AML-193 (cell line): Measurements from ENCODE around the gene GRXCR2.

Source experiments
- DNase-seq, 2 experiments: peaks; one replicate each; lab custom pipeline; 2025; lab: John Stamatoyannopoulos, UW

Gene GRXCR2

DNA sequence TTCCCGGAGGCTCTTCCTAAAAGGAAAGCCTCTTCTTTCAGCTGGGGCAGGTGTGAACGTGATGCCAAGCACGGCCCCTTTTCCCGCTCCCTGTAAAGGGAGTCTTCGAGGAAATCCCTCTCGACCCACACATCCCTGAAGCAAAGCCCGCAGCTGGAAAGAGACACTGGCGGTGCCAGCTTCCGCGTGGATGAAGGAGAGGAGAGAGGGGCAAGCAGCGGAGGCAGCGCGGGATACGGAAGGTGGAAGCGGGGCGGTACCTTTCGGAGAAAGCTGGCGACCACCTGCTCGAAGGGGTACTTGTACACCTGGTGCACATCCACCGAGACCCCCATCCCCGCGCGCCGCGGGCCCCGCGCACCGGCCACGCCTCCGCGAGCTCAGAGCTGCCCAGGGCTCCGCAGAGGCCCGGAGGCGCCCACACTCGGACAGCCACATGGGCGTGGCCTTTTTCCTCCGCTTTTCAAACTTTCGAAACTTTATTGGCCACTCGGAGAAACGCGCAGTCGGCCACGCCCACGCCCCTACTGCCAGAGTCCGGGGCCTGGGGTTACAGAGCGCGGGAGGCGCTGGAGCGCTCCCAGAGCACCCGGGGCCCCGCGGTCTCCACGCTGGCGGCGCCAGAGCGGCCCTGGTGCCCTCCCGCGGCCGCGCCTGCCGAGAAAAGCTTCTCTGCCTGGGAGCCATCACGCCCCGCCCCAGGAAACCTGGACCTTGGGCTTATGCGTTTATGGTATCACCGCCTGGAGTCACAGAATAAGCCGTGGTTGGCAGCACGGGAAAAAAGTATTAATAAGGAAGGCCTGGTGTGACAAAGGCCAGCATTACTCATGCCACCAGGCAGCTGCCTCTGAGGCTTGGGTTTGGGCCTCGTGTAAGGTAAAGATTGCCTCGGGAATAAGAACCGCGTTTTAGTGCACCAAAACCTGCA lies 37.6 kb downstream of the GRXCR2 start, which contains the start of gene PRELID2:
Gene PRELID2 (minus strand): TSS at position 426 of the 931 bp plus-strand sequence. CDS start 91 bp downstream, at position 335.
- DNase-seq = peak; percentile 88 to 90

DNA sequence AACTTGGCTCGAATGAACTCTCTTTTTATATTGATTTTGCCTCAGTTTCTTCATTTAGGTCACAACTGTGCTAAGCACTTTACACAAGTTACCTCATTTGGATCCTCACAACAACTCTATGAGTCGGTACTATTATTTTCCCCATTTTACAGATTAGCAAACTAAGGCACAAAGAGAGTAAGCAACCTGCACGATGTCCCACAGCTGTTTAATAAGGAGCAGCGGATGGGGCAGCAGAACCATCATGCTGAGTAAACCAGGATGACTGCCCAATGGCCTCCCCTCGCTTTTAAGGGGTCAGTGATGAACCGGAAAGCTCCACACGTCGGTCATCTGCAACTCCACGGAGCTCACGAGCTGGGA lies 38.3 kb downstream of the GRXCR2 start:
- DNase-seq = no peak

DNA sequence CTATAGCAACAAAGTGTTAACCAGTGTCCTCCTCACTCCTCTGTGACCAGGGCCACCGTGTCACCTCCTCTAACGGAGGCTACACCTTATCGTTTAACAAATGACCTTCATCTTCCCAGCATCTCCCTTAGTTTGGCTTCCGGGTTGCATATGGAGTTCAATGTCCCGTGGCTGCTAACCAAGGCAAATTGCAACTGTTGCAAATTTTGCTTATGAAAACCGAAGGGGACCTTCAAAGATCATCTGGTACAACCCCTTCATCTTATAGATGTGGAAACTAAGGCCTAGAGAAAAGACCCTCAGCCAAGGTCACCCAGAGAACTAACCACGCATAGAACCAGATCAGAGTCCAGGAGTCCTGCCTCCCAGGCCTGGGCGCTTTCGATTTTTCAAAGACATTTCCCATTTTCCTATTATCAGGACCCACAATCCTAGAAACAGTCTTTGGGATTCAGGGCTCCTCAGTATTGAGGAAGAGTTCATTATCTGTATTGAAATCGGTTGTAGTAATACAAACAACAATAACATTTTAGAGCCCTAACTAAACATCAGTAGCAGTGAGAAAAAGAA lies 39.1 kb downstream of the GRXCR2 start:
- DNase-seq = no peak

DNA sequence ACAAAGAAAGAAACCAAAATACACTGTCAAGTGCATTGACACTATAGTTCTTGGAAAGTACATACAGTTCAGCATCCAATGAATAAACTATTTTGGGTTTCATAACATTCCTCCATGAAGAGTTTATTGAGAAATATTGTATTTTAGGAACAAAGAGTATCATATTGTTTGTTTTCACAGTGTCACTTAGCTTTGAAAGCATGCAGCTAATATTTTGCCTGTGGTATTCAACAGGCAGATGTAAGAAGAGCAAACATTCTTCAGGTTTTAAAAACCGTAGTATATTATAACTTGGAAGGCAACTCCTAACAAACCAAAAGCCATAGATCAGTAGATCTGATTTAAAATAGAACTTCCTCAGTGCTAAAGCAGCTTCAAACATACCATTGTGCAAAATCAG lies 42.2 kb downstream of the GRXCR2 start:
- DNase-seq = no peak

DNA sequence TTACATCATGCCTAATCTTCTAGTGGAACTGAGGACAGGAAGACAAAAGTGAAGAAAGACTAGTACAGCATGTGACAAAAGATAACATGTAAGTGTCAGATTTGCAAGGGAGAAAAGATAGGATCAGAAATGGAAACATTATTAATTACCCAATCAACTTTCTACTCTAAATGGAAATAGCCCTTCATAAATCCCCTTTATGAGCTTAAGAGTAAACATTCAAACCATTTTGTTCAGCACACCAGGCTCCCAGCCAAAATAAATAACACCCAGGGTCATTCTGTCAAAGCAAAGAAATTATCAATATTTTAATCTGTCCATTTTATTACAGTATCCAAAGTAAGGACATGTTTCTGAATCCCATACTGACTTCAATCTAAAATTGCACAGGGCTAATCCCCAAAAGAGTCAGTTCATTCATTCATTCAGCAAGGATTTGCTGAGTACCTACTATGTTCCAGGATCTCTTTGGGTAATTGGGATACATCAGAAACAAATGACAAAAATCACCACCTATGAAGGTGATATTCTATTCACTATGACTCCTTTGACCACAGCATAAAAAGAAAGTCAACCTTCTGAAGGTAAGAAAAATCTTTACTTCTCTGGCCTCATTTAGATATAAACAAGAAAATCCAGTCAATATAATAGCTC lies 43.0 kb downstream of the GRXCR2 start:
- DNase-seq = no peak

DNA sequence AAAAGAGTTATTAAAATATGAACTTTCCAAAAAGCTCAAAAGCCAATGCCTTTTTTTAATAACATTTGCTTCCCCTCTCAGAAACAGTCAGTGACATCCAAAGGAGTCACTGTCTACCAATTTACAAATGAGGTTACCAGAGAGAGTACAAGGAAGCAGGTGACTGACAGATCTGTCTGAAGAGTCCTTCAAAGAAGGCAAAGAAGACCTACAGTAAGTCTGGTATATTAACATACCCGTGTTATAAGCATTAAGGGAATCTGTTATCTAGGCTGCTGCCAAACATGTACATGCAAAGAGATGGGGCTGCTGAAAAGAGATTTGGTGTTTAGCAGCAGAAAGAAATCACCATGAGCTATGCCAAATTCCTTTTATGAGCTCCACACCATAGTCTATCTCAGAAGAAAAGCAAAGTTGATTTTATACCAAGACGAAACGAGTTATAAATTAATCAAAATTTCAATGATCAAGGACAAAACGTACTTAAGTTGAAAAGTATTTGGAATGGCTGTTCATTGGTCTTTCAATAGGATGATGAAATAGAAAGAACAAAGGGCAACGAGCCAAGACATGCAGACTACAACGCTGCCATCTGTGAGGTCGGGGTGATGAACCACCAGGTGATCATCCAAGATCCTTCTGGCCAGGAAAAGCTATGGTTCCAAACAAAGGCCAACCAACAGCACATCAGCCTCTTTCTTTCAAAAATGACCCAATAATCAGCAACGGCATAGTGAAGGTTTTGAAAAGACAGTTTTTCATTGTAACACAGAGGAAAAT lies 45.7 kb downstream of the GRXCR2 start:
- no peak for DNase-seq

DNA sequence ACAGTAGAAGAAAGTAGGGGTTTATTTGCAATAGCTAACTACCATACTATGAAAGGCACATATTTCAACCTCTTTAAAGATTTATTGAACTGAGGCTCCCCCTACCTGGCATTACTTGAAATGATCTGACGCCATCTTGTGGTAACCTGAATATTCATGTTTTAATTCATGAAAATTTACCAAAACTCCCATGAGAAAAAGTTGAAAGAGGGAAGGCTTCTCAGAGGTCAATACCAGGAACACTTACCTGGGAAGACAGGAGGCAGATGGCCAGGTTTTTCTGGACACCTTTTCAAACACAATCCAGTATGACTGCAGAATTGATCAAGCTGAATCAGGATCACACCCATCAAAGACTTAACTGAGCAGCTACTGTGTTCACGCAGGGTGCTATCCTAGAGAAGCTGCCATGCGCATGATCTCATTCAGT lies 47.0 kb downstream of the GRXCR2 start:
- peak; percentile 57 to 58 for DNase-seq

DNA sequence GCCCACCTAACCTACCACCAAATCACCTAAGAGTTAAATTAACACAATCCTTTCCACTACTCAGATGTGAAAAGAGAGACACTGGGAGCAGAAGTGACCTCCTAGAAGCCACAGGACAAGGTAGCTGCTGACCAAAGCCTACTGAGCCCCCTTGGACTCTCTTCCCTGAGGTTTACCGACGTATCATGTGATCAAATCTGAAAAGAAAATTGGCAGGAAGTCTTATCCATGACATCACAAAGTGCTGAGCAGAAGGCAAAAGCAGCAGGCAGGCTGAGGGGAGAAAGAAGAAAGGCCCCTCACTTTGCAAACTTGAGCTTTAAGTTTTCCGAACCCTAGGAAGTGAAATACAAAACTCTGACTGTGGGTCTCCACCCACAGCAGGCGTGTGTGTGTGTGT lies 48.8 kb downstream of the GRXCR2 start:
- no peak for DNase-seq

DNA sequence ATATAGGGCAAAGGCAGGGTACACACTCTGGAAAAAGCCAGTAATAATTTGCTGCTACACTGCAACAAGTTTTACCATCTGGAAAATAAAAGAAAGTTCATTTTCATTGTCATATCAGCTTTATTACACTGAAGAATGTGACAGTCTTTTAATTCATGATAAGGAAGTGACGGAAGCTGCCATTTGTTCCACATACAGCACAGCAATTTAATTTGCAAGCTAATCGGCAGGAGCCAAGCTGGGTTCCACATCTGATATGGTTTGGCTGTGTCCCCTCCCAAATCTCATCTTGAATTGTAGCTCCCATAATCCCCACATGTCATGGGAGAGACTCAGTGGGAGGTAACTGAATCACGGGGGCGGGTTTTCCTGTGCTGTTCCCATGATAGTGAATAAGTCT lies 54.2 kb downstream of the GRXCR2 start:
- no peak for DNase-seq

DNA sequence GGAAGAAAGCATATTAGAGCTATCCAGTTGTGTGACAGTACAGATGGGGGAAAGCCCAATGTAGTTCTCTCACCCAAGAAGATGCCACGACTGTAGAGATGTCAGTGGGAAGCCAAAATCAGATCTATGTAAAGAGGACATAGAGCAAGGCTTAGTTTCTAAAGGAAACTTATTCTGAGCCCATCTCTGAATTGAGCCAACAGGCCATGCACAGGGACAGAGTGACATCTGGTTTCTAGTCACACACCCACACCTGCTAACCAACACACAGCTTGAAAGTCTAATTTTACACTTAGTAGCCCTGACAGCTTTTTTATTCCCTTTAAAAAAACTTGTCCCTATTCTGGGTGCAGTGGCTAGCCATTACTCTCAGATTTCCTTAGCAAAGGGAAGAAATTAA lies 59.9 kb downstream of the GRXCR2 start:
- DNase-seq = no peak

DNA sequence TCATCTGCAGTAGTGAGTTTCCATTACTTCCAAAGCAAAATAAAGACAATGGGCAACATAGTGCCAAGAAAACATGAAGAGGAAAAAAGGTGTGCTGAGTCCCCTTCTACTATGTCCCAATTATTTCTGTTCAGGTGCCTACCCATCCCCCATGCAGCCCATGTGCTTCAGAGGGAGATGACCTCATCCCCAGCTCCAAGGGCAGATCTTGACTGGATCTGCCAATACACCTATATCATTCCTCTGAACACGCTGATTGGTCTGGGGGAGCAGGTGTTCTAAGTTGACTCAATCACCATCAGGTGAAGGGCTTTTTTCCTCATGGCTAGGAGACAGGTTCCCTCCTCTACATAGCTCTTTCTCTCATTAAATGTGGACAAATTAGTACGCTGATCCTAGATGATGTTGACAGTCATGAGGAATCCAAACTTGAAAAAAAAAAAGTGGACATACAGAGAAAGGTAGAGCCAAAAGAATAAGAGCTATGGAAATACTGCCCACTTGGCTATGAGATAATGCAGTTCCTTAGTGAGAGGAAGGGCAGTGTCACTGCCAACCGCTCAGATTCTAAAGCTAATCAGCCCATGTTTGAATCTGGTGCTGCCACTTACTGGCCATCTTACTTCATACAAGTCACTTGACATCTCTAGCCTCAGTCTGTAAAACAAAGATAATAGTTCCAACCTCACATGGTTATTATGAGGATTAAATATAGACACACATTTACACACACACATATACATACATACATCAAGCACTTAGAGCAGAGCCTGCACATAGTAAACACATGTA lies 60.8 kb downstream of the GRXCR2 start:
- peak in 1 of 2 experiments; percentile 10 for DNase-seq
